Uterus (tissue), 2 donors: ENCODE results near the gene HPS4.

Experiments
- POLR2A ChIP-seq, 2 donors: fragments of 450-650 bp; IDR thresholded peaks; one replicate each; pipeline ENCODE4 v1.6.1; 2016; ENCODE audit warnings: antibody characterized with exemption in 2 of 2, mild to moderate bottlenecking in 1 of 2, moderate library complexity in 1 of 2
- TF ChIP-seq, protein P1 (sequence below), 4 experiments: fragments of 200-600 bp in 2 of 4; fragments of 450-650 bp in 2 of 4; sonication (generic) in 2 of 4; IDR thresholded peaks; one replicate each; pipeline ENCODE4 v1.5.1; 2016 to 2019; ENCODE audit warnings: antibody characterized with exemption in 4 of 4, mild to moderate bottlenecking in 2 of 4, moderate library complexity in 1 of 4

DNA sequence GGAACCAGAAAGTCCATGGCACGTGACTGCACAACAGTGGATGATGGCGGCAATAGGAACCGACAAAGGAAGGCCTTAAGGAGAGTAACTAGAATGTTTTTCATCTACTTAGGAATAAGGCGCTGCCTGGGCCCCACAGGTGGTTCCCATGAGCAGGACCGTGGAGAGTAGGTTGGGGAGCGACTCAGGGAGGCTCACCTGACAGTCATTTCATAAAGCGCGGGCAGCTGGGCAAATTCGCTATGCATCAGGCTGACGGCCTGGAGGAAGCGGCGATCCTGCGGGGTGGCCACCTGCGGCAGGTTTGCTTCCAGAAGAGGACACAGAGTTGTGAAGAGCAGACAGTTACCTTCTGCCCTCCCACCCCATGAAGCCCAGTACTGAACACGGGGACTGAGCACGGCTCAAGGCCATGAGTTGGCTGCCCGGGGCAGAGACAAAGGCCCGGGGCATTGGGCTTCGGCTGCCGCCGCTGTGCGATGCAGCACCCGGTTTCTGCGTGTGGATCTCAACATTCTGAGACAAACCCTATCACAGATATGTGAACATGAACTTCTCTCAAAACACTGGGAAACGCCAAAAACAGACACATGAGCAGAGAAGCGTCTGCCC is 25.8 kb downstream of the HPS4 start:
- TF ChIP-seq, protein P1, sequence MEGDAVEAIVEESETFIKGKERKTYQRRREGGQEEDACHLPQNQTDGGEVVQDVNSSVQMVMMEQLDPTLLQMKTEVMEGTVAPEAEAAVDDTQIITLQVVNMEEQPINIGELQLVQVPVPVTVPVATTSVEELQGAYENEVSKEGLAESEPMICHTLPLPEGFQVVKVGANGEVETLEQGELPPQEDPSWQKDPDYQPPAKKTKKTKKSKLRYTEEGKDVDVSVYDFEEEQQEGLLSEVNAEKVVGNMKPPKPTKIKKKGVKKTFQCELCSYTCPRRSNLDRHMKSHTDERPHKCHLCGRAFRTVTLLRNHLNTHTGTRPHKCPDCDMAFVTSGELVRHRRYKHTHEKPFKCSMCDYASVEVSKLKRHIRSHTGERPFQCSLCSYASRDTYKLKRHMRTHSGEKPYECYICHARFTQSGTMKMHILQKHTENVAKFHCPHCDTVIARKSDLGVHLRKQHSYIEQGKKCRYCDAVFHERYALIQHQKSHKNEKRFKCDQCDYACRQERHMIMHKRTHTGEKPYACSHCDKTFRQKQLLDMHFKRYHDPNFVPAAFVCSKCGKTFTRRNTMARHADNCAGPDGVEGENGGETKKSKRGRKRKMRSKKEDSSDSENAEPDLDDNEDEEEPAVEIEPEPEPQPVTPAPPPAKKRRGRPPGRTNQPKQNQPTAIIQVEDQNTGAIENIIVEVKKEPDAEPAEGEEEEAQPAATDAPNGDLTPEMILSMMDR (IDR thresholded peaks at IDR 0.05): no peak
- no peak for TF ChIP-seq POLR2A (IDR thresholded peaks at IDR 0.05)
